AG20443 (cell line): ENCODE measurements around the gene NFIB.

Experiments
- DNase-seq: peaks from one replicate; pipeline ENCODE4 v3.0.0; 2012; ENCODE audit warnings: low spot score, mixed read lengths

Gene NFIB

DNA sequence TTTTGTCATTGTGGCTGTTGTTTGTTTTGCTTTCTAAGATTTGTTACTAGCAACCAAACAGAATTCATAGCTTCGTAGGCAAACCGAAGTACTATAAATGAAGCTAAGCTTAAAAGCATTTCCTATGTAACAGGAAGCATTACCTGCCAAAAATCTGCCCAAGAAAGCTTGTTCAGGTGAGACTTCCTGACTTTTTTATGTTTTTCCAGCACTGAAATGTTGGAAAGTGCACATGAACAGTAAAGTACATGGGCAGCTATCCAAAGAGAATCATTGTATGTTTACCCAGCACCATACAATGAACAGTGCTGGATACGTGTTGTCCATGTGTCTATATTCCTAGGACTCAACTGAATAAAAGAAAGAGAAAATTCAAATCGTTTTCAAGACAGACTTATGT lies 247.1 kb downstream of the NFIB start:
- no peak for DNase-seq

DNA sequence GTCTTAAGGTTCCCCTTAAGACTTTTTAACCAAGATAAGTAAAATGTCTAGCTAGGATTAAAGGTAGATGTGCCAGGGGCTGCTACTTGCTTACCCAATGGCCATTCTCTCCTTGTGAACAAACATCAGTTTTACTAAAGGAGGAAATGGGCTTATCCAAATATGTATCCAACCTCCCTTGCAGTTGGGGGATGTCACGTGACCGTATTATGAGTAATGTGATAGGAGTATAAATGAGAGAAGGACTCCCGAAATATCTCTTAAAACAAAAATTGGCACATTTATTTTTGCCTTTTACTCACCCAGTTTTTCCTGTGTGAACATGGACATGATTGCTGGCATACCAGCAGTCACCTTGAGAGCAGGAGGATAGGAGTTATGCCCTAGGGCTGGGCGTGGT lies 247.9 kb downstream of the NFIB start:
- DNase-seq = no peak

DNA sequence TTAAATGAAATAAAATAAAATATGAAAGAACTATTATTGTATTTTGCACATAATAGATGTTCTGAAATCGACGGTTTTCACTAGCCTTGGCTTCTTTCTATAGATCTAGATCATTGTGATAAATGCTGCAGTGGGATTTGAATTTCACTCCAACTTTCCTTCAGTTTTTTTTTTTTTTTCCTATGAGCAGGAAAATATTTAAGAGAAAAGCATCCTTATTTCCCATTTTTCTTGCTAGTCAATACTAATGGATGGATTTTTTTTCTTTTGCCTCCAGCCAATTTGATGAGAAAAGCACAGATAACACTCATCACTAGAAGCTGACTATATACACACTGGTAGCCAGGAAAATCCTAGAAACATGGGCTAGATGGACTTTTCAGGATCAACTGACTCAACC lies 249.0 kb downstream of the NFIB start:
- DNase-seq = no peak

DNA sequence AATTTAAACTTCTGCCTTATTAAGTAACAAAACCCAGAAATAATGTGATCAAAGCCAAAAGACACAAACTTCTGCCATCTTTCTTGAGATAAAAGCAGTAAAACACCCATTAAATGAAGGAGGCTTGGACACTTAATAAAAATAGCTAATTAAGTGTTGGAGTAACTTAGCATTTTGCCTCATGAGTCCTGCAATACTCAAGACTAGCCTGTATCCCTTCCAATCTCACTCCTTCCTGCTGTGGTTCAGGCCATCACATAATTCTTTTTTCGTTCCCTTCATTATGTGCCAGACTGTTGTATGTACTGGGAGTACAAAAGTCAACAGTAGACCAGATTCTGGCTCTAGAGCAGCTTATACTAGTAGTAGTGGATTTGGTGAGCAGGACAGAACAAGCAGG lies 250.2 kb downstream of the NFIB start:
- DNase-seq = no peak

DNA sequence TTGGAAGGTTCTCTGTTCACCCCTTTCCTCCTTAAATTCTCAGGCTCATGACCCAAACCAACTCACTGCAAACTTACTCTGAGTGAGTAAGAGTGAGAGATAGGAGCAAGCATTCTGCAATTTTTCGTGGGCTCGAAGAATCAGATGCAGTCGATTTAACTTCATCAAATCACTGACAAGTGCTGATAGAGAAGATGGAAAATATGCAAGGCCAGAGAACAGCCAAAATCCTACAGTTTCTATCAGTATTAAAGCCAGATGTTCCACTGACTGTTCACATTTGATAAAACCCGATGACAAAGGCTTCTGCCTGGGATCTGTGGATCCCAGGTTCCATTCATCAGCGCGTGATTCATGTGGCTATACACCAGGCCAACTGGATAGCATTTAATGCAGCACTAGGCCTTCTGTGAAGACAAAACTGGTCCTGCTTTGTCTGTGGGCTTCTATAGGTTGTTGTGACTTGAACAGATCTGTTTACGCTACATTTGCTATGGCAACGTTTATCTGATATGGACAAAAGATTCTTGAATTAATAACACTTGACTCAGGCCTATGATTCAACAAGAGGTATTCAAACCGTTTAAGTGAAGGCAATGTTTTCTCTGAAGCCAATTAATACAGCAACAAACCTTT lies 251.2 kb downstream of the NFIB start:
- DNase-seq = peak; percentile 14

DNA sequence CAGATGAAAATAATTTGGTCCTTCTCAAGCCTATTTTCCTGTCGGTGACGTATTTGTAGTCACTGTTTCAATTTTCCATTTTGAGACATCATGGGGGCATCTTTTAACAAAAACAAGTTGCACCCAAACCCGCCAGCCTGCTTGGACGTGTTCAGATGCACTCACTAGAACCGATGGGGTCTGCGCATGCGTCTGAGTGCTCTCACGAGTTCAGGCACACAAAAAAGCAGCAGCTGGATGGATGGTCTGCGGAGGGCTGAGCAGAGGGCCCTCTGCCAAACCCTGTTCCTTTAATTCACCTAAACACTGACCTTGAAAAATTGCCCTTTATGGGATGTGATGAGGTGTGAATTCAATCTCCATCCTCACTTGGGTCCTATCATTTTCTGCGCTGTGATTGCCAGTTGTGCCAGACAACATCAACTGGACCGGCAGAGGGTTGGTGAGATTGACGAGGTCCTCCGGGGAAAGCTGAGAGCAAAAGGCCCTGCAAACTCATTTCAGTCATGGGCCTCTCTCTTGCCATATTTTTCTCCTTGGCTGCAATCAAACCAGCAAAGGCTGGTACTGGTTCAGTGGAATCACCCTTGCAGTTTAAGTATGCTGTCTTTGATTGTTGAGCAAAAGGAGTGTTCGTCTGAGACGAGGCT lies 251.9 kb downstream of the NFIB start:
- no peak for DNase-seq

DNA sequence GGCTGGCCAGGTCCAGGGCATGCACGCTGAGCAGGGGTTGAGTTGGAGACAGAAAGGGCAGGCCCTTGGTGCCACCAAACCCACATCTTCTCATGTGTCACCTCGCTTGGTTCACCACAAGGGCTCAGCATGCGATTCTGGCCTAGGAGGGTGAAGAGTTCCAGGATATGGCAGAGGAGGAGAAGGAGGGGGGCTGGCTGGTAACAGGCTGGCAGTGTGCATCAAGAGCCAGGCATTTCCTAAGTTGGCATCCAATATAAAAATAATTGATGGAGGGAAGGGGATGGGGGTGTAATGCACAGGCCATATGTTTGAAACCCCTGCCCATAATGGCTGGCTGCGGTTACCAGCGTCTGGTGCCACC lies 255.6 kb downstream of the NFIB start:
- DNase-seq = no peak

DNA sequence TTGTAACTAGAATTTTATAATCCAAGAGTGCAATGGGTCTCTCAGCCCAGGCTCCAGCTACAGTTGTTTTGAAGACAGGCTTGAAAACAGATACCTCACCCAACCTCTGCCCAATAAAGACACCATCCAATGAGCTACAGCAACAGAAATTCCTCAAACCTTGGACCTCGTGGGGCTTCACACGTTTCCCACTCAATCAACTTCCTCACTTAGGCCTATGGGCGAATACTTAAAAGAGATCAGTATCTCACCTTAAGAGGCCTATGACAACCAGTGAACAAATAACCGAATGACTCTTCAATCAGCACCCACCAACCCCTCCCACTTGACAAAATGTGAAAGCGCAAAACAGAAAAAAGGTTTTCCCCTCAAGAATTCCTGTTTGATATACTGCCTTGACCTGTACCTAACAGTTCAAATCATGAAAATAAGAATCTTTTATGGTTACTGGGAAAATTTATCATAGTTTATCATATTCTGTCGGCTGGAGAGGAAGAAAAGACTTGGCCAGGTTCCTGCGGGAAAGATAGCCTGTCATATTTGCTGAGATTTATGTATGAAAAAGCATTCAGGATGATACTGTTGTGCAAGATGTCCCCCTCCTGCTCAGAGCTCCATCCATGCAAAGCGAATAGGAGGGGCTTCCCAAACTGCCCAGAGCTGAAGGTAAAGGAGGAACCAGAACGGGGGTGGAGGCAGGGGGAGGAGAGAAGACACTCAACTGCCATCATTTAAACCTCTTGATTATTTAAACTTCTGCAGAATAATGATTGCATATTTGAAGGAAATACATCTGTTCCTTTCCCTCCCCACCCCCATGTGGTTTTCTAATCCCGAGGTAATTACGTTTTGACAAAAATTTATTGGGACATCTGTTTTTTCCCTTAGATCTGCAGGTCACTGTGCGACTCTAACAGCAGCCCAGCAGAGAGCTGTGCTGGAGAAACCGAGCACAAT lies 256.3 kb downstream of the NFIB start:
- no peak for DNase-seq

DNA sequence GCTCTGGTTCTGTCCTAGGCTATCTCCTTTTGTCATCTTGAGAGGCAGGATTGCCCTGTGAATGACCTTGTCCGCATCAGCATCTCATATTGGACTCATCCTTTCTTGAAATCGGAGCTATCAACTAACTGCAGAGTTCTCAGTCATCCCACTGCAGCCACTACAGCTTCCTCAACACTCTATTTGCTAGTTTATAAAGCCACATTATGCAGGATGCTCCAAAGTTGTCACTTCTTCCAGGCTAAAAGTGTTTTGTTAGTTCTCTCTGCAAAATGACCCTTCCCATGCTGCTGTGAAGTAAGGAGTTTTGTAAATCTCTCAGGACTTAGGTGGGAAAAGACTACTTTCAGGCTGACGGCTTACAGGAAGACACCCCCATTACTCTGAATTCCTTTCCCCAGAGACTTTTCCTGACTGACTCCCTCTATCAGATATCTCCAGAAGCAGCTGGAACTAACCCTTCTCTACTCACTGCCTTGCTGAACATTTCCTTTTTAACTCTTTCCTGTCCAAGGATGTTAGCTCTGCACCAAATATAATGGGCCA lies 257.6 kb downstream of the NFIB start:
- no peak for DNase-seq

DNA sequence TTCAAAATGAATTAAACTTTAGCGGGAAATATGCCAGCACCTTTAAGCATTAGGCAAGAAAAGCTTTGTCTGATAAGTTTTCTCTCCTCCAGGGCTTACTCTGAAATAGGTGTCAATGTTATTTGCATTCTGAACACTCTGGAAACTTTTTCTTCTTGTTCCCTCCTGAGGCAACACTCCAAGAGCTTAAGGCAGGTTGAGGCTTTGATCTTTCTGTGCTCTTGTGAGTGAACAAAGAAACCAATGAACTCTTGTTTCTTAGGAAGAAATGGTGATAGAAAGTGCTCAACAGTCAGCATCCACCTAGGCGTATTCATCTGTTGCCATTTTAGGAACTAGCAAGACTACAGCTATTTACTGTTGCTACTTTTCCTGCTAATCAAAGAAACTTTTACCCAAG lies 259.8 kb downstream of the NFIB start:
- no peak for DNase-seq

DNA sequence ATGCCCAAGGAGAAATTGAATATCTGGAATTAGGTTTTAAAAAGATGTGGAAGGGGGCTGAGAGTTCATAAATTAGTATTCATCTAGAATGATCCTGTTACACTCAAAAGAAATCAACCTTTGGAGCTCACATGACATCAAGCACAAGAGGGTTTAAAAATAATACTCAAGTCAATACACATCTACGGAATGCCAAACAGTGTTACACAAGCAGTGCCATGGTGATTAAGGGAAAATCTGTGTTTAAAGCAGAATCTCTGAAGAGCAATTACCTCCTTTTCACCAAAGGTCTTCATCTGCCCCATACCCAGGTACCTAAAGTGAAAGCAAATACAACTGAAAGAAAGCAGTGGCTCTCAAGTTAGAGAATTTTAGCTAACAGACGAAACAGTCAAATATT lies 261.6 kb downstream of the NFIB start:
- no peak for DNase-seq

DNA sequence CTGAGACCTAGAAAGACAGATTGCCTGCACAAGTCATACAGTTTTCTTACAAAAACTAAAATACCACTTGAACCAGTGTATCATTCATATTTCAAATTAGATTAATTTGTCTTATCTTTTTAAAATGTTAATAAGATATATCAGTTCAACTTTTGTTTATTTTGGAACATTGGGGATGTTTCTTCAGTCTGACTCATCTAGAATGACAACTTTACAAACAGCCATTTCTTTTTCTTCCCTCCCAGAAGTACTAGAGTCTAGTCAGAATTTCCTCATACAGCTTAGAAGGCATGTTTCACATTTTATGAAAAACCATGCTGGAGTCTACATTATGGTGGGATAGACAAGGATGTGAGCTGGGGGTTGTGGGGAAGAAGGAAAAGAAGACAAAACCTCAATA lies 262.5 kb downstream of the NFIB start:
- no peak for DNase-seq

DNA sequence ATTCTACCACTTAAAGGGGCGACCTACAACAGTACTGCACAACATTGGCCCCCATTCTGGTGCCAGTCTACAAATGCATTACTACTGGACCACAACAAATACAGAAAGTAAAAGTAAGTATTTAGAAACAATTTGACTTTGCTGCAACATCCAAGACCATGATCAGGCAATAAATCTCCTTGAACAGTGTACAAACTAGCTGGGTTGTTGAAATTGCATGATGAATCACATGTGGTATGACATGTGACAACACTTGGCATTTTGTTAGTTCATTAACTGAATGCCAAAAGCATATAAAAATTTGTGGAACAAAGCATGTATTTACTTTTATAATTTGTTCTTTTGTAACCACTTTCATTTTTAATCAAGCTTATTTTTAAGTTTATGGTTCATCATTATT lies 270.5 kb downstream of the NFIB start:
- DNase-seq = no peak

DNA sequence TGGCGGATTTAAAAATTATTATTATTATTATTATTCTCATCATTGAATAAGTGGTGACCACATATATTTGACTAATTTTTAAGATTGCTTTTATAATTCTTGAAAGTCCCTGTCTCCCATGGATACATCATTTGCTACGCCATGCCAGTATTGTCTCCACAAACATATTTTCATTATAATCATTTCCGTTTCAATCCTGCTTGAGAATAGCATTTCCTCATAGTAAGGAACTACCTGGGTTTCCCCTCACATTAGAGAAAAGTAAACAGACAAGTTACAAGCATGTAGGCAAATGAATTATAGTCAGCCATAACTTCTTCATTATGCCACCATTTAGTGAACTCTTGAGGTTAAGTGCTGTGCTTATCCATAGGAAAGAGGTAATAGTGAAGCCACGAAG lies 276.6 kb downstream of the NFIB start:
- no peak for DNase-seq

DNA sequence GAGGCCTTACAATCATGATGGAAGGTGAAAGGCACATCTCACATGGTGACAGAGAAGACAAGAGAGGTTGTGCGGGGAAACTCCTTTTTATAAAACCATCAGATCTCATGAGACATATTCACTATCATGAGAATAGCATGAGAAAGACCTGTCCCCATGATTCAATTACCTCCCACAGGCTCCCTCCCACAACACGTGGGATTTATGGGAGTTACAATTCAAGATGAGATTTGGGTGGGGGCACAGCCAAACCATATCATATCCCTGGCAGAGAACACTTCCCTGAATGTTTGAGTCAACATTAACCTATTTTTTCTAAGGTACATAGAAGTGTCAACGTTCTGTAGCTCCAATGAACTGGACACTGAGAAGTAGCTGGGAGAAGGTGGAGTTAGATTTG lies 280.9 kb downstream of the NFIB start:
- DNase-seq = no peak
